Adipocyte (in vitro differentiated cells): ENCODE data around the gene ATXN1.

Experiments used
- DNase-seq: peaks from one replicate; pipeline ENCODE4 v3.0.0-alpha.2; 2015; ENCODE audit warnings: low read depth
- H3K27me3 ChIP-seq: replicated peaks from 2 replicates; pipeline ENCODE4 v1.7.0; 2013; ENCODE audit warnings: mild to moderate bottlenecking, low read length, moderate library complexity; ENCODE audit not compliant: control insufficient read depth, insufficient read depth
- H3K36me3 ChIP-seq: 2 replicates; pipeline ENCODE4 v1.7.0; 2013; ENCODE audit warnings: low read length, mild to moderate bottlenecking, moderate library complexity; ENCODE audit not compliant: control insufficient read depth, insufficient read depth, severe bottlenecking
- H3K4me1 ChIP-seq: 2 replicates; pipeline ENCODE4 v1.7.0; 2013; ENCODE audit warnings: mild to moderate bottlenecking, low read length, moderate library complexity; ENCODE audit not compliant: control insufficient read depth, insufficient read depth
- H3K4me3 ChIP-seq: 2 replicates; pipeline ENCODE4 v1.7.0; 2013; ENCODE audit warnings: mild to moderate bottlenecking, low read length, moderate library complexity
- H3K9ac ChIP-seq: 2 replicates; pipeline ENCODE4 v1.7.0; 2013; ENCODE audit warnings: mild to moderate bottlenecking, low read length, moderate library complexity
- H3K9me3 ChIP-seq: 2 replicates; pipeline ENCODE4 v1.7.0; 2013; ENCODE audit warnings: mild to moderate bottlenecking, low read length, moderate library complexity; ENCODE audit not compliant: control insufficient read depth

The ATXN1 gene

DNA sequence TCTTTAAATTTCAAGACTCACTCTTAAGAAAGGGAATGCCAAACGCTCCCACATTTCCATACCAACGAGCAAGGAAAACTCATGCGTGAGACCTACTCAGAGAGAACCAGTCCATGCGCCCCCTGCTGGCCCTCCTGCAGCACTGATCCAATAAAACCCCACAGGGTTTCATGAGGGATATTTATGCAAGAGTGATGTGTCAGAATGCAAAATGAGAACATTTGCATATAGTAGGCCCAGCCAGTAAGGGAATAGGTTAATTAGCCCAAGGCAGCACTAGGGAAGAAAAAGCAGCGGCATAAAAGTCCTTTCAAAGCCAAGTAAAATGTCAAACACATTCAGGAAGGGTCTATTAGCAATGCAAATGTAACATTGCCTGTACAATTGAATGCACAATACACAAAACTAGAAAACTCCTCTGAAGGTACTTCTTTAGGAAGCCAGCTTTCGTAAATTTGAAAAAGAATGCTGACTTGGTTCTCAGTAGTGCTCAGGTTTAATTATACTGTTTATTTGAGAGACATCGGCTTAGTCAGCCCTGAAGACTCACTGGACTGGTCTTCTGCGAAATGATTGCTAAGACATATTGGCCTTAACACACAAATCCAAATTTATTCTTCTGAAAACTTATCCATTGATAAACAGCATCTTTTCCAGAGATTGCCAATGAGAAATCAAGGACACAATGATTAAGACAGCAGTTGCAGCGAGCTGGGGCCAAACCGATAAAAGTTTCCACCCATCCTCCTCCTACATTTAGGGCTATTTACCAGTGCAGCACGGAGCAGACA lies 429.7 kb downstream of the ATXN1 start:
- Histone ChIP-seq H3K4me3 (peak overlapping the region; percentile 60), H3K9ac (peak overlapping the region; percentile 68), H3K4me1 (peaks cover 46% of the 10 kb centered on the region), H3K9me3 (no peaks in the 10 kb centered on the region), H3K36me3 (no peaks in the 10 kb centered on the region), H3K27me3 (no peaks in the 10 kb centered on the region)
- peak; percentile 91 for DNase-seq

DNA sequence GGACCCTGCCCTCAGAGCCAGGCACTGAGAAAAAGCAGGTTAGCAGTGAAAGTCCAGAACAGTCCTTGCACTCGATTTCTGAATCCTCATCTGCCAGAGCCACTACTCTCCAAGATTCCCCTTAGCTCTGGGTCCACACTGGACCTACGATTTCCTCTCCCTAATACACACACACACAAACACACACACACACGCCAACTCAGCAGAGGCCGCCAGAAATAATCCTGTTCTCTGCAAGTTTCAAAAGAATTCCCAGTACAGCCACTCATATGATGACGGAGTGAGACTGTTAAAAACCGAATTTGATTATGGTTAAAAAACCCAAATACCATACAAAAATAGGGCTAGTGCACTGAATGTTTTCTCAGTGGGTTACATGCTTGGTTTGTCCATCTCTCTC lies 432.0 kb downstream of the ATXN1 start:
- H3K4me1 ChIP-seq: peaks cover 30% of the 10 kb centered on the region

GRCh38 chr6:16327777-16328325 lies 433.4 kb downstream of the ATXN1 start:
- H3K9ac ChIP-seq: no peak overlapping the region
- H3K27me3 ChIP-seq: no peaks in the 10 kb centered on the region
- peaks cover 6% of the 10 kb centered on the region for H3K36me3 ChIP-seq
- H3K4me3 ChIP-seq: no peak overlapping the region
- H3K4me1 ChIP-seq: peaks cover 19% of the 10 kb centered on the region
- H3K9me3 ChIP-seq: no peaks in the 10 kb centered on the region
- DNase-seq: no peak

More for the DNA sequence above, 432.0 kb downstream of the ATXN1 start:
- DNase-seq: no peak
- no peaks in the 10 kb centered on the region for H3K9me3 ChIP-seq
- no peak overlapping the region for H3K9ac ChIP-seq
- peaks cover 6% of the 10 kb centered on the region for H3K36me3 ChIP-seq
- no peaks in the 10 kb centered on the region for H3K27me3 ChIP-seq
- no peak overlapping the region for H3K4me3 ChIP-seq

GRCh38 chr6:16326971-16327776 lies 434.1 kb downstream of the ATXN1 start:
- Histone ChIP-seq H3K9me3 (no peaks in the 10 kb centered on the region), H3K4me3 (no peak overlapping the region), H3K4me1 (peaks cover 16% of the 10 kb centered on the region), H3K9ac (no peak overlapping the region), H3K36me3 (peaks cover 6% of the 10 kb centered on the region), H3K27me3 (no peaks in the 10 kb centered on the region)
- no peak for DNase-seq

- no peak overlapping the region for H3K4me3 ChIP-seq
- H3K36me3 ChIP-seq: peaks cover 6% of the 10 kb centered on the region
- H3K9me3 ChIP-seq: no peaks in the 10 kb centered on the region
- H3K27me3 ChIP-seq: no peaks in the 10 kb centered on the region
- no peak overlapping the region for H3K9ac ChIP-seq
- no peak for DNase-seq
- H3K4me1 ChIP-seq: peaks cover 11% of the 10 kb centered on the region
Observed at GRCh38 chr6:16326531-16326930, 434.7 kb downstream of the ATXN1 start.

GRCh38 chr6:16324606-16325225 lies 436.5 kb downstream of the ATXN1 start:
- Histone ChIP-seq H3K9me3 (no peaks in the 10 kb centered on the region), H3K36me3 (peaks cover 6% of the 10 kb centered on the region), H3K9ac (peak overlapping the region; percentile 4), H3K4me3 (no peak overlapping the region), H3K4me1 (peaks cover 27% of the 10 kb centered on the region), H3K27me3 (no peaks in the 10 kb centered on the region)
- DNase-seq: no peak

- peak overlapping the region; percentile 4 for H3K9ac ChIP-seq
- H3K4me3 ChIP-seq: no peak overlapping the region
- no peak for DNase-seq
- H3K27me3 ChIP-seq: no peaks in the 10 kb centered on the region
- peaks cover 6% of the 10 kb centered on the region for H3K36me3 ChIP-seq
- no peaks in the 10 kb centered on the region for H3K9me3 ChIP-seq
- peaks cover 32% of the 10 kb centered on the region for H3K4me1 ChIP-seq
Observed at GRCh38 chr6:16324184-16324583, 437.1 kb downstream of the ATXN1 start.

DNA sequence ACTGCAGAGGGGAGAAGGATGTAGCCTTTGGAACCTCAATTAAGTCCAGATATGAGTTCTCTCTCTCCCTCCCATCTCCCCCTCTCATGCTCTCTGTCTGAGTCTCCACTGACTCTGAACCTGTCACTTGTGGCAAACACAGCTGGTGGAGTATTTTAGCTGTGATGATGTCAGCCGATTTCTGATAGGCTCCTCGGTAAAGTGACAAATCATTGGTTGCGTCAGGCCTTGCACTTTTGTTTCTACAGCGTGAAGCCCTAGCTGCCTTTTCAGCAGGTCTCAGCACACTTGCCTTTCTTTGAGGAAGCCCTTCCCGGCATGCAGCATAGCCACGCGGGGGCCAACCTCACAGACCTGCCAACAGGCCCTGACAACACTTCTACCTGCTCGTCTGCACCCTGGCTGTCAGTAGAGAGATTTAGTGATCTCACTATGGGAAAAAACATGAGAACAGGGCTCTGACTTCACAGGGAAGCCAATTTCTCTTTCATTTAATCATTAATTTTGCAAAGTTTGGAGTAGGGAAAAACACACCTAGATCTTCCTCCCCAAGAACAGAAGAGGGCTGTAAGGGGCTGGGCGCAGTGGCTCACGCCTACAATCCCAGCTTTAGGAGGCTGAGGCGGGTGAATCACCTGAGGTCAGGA lies 438.5 kb downstream of the ATXN1 start:
- Histone ChIP-seq H3K27me3 (no peaks in the 10 kb centered on the region), H3K4me3 (no peak overlapping the region), H3K4me1 (peaks cover 46% of the 10 kb centered on the region), H3K9me3 (no peaks in the 10 kb centered on the region), H3K9ac (no peak overlapping the region), H3K36me3 (peaks cover 6% of the 10 kb centered on the region)
- DNase-seq: peak; percentile 65

- no peak overlapping the region for H3K9ac ChIP-seq
- no peak for DNase-seq
- H3K9me3 ChIP-seq: no peaks in the 10 kb centered on the region
- H3K36me3 ChIP-seq: peaks cover 6% of the 10 kb centered on the region
- H3K27me3 ChIP-seq: no peaks in the 10 kb centered on the region
- no peak overlapping the region for H3K4me3 ChIP-seq
- peaks cover 51% of the 10 kb centered on the region for H3K4me1 ChIP-seq
Observed at GRCh38 chr6:16321826-16322225, 439.4 kb downstream of the ATXN1 start.

GRCh38 chr6:16321341-16321710 lies 439.9 kb downstream of the ATXN1 start:
- H3K36me3 ChIP-seq: peaks cover 5% of the 10 kb centered on the region
- DNase-seq: no peak
- H3K9ac ChIP-seq: peak overlapping the region; percentile 24
- H3K9me3 ChIP-seq: no peaks in the 10 kb centered on the region
- no peak overlapping the region for H3K4me3 ChIP-seq
- no peaks in the 10 kb centered on the region for H3K27me3 ChIP-seq
- H3K4me1 ChIP-seq: peaks cover 53% of the 10 kb centered on the region
